Stimulated activated CD4-positive, alpha-beta T cell treated with anti-CD3 and anti-CD28 coated beads, Interleukin-4, amount 100 ng/mL, for 4 hours (primary cell): ENCODE measurements around the gene SLC25A31.

Experiments
- DNase-seq, 2 experiments: peaks; one replicate each; pipeline ENCODE4 v3.0.0-alpha.2; 2020

SLC25A31 gene

DNA sequence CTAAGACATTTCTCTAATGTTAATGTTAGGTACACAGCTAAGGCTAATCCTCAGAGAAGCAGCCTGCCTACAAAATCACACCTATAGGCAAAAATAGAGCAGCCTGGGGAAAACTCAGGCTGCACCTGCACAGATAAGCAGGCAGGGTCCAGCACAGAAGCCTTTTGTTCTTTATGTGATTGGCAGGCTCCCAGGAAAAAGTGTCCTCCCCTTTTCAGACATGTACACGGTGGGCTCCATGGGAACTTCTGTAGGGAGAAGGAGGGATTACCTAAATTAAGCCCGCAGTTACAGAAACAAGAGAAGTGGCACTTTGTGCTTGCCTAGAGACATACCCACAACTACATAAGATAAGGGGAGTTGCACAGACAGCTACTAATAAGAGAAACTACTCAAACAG lies 47.9 kb downstream of the SLC25A31 start:
- no peak for DNase-seq

DNA sequence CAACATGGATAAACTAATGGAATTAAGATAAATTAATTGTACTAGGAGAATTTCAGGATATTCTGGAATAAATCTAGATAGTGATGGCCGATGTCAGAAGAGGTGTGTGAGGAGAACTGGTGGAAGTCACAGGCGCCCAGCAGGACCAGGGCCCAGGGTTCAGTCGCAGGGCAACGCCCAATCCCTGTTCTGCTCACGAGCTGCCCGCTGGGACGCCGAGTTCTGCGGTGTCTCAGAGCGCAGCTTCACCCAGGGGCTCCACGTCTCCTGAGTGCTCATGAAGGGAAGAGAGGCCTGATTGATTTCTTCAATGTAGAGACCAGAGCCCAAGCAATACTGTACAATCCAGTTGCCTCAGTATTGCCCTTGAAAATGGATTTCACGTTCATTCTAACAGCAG lies 50.4 kb downstream of the SLC25A31 start:
- DNase-seq, result no peak

DNA sequence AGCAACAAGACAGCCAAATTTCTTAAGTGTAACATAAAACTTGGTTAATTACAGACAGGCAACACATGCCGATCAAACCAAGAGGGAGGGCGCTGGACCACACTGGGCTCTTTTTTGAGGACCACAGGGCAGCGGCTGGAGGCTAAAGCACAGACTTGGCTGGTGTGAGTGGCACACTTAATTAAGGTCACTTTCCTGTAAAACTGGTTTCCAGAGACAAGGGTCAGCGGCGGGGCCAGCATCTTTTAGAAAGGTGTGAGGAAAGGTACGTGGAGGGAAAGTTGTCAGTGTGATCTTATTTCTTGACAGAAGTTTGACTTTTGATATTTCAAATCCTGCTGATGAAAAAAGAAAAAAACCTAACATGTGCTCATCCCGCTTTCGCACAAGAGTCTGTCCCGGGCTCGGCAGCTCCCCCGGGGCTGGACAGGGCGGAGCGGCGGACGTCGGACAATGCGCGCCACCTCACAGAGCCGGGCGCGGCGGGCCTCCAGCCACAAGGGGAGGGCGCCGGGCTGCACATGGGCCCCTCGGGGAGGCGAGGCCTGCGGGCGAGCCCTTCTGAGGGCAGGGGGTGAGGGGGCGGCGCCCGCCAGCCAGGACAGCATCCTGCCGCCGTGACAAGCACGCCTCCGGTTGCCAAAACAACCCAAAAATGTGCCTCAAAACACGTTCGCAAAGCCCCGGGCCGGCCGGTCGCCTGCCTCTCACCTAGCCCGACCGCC lies 51.3 kb downstream of the SLC25A31 start:
- no peak for DNase-seq

DNA sequence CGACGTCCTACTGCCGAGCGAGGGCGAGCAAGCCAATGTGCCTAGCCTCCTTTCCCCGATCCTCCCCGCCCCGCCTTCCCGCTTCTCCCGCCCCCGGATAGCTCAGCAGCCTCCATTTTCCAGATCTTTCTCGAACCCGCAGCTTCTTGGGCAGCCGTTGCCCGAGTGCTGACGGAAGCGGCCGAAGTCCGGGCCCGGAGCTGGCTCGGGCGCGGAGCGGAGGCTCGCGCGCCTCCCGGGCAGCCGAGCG lies 51.8 kb downstream of the SLC25A31 start:
- DNase-seq, result no peak

DNA sequence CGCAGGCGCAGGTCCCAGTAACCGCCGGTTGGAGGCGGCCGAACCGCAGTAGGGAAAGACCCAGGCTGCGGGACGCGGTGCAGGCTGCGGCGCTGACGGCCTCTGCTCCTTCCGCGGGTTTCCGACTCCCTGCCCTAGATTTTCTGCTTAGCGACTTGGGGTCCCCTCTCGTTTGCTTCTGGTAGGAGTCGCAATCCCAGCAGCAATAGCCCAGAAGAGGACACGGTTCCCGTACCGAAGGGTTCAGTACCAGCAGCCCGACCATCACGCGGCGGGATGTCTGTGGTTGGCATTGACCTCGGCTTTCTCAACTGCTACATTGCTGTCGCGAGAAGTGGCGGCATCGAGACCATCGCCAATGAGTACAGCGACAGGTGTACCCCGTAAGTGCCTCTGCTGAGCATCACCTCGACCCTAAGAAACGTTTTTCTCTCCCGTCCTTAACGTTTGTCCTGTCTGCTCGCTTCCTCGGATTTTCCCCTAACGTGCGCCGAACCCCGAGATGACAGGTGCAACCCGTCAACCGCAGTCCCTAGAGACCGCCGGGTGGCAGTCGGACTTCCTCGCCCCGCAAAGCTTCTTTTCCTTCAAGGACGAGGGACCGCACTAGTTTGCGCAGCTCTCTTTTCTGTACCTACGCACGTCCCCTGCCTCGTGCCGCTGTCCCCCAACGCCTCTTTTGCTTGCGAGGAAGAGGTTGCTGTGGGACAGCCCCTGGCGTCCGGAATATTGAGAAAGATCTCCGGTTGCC lies 52.2 kb downstream of the SLC25A31 start, which contains the start of gene HSPA4L:
Gene HSPA4L, plus strand, starts transcription at position 48 of the 751 bp plus-strand sequence. Its CDS starts 229 bp downstream, at position 277.
- DNase-seq, result peak; percentile 30 to 60

DNA sequence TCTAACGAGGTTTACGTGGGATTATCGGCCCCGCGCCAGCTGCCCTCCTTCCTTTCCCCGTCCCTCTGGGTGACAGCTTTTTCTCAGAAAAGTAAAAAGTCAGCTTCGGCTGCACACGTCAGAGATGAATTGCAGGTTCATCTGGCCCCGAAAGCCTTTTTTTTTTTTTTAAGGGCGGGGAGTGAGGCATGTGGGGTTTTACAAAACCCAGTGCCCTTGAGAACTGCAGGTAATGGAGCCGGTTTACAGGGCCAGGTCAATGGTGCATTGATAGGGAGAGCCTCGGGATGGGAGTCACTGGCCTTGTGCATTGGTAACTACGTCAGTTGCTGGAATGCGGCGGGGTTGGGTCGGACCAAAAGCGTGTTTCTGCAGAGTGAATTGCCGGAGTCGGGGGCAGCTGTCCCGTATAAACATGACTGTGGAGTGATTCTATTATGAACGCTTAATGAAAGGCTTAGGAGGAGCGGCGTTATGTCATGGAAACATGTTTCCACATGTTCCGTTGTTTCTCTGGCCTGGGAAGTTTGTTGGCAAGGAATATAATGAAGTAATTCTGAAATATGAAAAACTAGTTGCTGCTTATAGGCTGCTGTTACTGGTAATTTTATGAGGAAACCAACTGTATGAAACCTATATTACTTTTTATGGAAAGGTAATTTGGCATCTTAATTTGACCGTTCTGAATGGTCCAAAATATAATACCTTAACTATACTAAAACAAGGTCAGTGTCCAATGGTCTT lies 53.0 kb downstream of the SLC25A31 start:
- DNase-seq, result peak in 1 of 2 experiments; percentile 5

DNA sequence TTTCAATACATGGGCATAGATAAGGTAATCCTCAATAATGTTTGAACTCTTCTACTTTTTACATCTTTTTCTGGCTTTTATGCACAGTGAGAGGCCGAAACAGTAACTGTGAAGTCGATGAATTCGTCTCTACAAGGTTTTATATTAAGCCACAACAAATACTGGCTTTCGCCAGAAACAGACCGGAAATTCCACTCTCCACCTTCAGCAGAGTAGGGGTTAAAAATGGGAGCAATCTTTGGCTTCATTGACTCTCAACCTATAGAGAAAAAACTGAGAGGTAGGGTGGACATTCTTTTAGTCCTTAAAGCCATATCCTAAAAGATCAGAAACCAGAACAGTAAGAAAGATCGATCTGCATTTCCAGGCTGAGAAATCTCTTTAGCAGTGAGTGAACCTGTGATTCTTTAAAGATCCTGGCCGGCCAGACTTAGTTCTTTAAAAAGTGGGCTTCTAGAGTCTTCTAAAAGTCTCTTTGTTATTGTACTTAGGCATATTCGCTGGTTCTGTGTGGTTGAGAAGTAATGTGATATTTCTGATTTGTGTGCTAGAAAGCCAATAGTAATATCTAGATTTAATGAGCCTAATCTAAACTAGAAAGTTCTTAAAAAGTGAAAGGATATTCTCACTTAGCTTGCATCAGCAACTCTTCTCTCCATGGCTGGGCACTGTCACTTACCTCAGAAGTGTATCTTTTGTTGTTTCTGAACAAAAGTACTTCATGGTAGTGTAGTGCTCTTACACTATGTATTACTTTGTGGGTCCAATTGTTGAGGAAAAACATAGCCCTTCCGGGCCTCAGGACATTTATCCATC lies 54.0 kb downstream of the SLC25A31 start:
- no peak for DNase-seq

DNA sequence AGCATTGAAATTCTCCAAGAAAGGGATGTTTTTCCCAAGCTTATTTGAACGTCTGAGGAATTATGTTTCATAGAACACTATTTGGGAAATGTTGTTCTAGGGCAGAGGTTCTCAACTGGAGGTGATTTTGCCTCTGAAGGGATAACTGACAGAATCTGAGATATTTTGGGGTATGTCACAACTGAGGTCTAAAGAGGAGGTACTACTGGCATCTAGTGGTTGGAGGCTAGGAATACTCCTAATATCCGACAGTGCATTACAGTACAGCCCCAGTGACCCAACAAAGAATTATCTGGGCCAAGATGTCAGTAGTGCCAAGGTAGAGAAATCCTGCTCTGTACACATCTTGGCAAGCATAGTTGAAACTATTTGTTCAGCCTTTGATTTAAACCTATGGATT lies 58.3 kb downstream of the SLC25A31 start:
- DNase-seq, result no peak

DNA sequence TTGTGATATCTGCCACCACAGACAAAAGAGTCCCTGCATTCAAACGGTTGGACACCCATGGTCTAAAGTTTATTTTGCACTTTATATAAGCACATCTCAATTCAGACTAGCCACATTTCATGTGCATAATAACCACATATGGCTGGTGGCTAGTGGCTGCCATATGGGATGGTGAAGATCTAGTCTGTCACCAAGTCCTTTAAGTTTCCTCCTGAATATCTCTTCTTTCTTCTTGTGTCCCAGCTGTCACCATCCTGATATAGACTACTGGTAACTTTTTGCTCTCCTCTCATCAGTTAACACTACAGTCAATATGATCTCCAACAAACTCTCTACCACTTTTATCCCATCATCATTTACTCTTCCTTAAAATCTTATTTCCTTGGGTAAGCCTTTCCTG lies 61.2 kb downstream of the SLC25A31 start:
- DNase-seq, result no peak

DNA sequence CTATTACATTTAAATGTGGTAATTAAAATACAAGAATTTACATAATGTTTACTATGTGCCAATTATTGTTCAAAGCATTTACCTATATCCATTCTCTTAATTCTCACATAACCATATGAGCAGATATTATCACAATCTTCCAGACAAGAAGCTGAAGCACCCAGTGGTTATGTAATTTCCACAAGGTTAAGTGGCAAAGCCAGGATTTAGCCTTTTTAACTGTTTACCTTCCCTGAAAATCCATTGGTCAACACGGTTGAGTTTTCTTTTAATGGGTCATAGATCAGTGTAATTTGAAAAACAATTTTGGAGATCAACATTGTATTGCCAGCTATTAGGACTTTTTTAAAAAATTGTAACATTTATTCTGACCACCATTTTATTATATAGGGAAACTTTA lies 63.3 kb downstream of the SLC25A31 start:
- DNase-seq, result no peak

DNA sequence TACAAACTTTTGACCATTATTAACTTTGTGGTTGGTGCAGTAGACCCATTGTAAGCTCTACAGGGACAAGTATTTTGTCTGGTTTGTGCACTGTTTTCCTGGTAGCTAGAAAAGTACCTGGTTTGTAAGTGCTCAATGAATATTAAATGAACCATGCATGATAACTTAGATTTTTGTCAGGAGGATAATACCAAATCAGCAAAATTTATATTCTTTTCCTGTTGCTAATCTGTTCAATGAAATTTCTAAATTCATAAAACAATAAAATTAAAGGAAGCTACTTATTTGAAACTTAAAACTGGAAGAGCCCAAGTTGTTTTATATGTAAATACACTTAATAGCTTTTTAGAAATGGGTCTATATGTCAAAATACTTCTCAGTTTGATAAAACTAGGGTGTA lies 69.5 kb downstream of the SLC25A31 start:
- no peak for DNase-seq

DNA sequence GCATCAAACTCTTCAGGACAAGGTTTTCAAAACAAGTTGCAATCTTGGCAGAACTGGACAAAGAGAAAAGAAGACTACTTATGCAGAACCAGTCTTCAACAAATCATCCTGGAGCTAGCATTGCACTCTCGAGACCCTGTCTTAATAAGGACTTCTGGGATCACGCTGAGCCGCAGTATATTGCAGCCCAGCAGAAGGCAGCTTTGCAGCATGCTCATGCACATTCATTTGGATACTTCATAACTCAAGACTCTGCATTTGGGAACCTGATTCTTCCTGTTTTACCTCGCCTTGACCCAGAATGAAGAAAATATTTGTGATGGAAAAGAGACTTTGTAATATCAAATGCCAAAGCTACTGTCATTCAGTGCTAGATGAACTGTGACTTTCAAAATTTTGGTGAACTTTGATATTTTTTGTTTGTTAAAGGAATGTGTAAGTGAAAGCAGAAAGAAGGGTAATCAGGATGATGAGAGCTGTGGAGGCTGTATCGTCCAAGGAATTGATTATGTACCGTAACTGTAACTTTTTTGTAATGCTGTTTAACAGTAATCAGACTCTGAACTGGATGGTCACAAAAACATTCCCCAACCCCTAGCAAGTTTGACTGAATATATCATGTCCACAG lies 79.1 kb downstream of the SLC25A31 start:
- DNase-seq, result no peak

DNA sequence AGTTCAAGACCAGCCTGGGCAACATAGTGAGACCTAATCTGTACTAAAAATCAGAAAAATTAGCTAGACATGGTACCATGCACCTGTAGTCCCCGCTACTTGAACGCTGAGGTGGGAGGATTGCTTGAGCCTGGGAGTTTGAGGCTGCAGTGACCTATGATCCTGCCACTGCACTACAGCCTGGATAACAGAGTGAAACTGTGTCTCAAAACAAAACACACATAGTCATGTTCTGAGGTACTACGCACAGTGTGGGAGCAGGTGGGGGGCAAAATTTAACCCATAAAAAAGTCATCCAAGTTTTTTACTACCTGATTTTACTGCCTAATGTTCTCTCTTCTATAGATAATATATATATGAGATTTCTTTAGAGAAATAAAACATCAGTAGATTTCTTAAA lies 80.4 kb downstream of the SLC25A31 start:
- DNase-seq, result no peak

DNA sequence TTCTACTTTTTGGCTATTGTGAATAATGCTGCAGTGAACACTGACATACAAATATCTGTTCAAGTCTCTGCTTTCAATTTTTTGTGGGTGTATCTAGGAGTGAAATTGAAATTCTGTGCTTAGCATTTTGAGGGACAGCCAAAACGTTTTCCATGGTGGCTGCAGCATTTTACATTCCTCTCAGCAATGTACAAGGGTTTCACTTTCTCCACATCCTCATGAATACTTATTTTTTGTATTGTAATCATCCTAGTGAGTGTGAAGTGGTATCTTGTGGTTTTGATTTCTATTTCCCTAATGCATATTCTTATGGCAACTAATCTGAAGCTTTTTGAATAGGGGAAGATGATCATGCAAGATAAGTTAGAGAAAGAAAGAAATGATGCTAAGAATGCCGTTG lies 92.2 kb downstream of the SLC25A31 start:
- no peak for DNase-seq
